HepG2 (cell line): ENCODE measurements around the gene RGS14. TPM values are rescaled to one million over a fixed set of nuclear protein-coding genes. Genes with fewer than 3 reads are reported as not detected.

ENCODE experiments used
- ATF1 ChIP-seq: IDR thresholded peaks from 2 replicates; pipeline ENCODE4 v1.6.1; 2016; ENCODE audit warnings: mild to moderate bottlenecking, control low read depth
- BORCS8-MEF2B ChIP-seq: sonication (generic); formaldehyde crosslinking; IDR thresholded peaks from 2 replicates; pipeline ENCODE4 v1.8.0; 2022; ENCODE audit warnings: mild to moderate bottlenecking, missing genetic modification reagents
- EED ChIP-seq: sonication (generic); formaldehyde crosslinking; IDR thresholded peaks from 2 replicates; pipeline ENCODE4 v1.5.0; 2020; ENCODE audit warnings: mild to moderate bottlenecking, missing genetic modification reagents
- GATAD2A ChIP-seq: IDR thresholded peaks from 2 replicates; pipeline ENCODE4 v1.6.1; 2016
- GTF2F1 ChIP-seq: fragments of 150-350 bp; IDR thresholded peaks from 2 replicates; pipeline ENCODE4 v1.6.1; 2014; ENCODE audit warnings: low read length
- HDAC1 ChIP-seq: sonication (generic); formaldehyde crosslinking; IDR thresholded peaks from 2 replicates; pipeline ENCODE4 v1.5.1; 2020; ENCODE audit warnings: mild to moderate bottlenecking, missing genetic modification reagents
- NFE2L1 ChIP-seq: sonication (generic); formaldehyde crosslinking; IDR thresholded peaks from 2 replicates; pipeline ENCODE4 v1.4.0; 2020; ENCODE audit warnings: missing genetic modification reagents, mild to moderate bottlenecking, borderline replicate concordance
- NFIC ChIP-seq: IDR thresholded peaks from 2 replicates; pipeline ENCODE4 v1.6.1; 2012; ENCODE audit warnings: mild to moderate bottlenecking, low read length, inconsistent platforms
- RAD21 ChIP-seq: fragments of 450-650 bp; formaldehyde crosslinking; IDR thresholded peaks from 2 replicates; pipeline ENCODE4 v1.5.0; 2020; ENCODE audit warnings: mild to moderate bottlenecking
- SRSF9 ChIP-seq: fragments of 200-400 bp; formaldehyde crosslinking; IDR thresholded peaks from 2 replicates; pipeline ENCODE4 v1.6.1; 2018; ENCODE audit warnings: borderline replicate concordance, mild to moderate bottlenecking, low read depth, low read length; ENCODE audit not compliant: insufficient read depth, poor library complexity, severe bottlenecking
- ZC3H4 ChIP-seq: sonication (generic); formaldehyde crosslinking; IDR thresholded peaks from 2 replicates; pipeline ENCODE4 v1.4.0; 2020; ENCODE audit warnings: missing genetic modification reagents, borderline replicate concordance
- ZNF230 ChIP-seq: sonication (generic); formaldehyde crosslinking; IDR thresholded peaks from 2 replicates; pipeline ENCODE4 v1.4.0; 2020; ENCODE audit warnings: mild to moderate bottlenecking, missing genetic modification reagents
- ZNF235 ChIP-seq: sonication (generic); formaldehyde crosslinking; IDR thresholded peaks from 2 replicates; pipeline ENCODE4 v1.8.1; 2023; ENCODE audit warnings: mild to moderate bottlenecking, missing genetic modification reagents, borderline replicate concordance
- ZNF331 ChIP-seq: sonication (generic); formaldehyde crosslinking; IDR thresholded peaks from 2 replicates; pipeline ENCODE4 v1.4.0; 2020; ENCODE audit warnings: missing genetic modification reagents
- ZNF431 ChIP-seq: sonication (generic); formaldehyde crosslinking; IDR thresholded peaks from 2 replicates; pipeline ENCODE4 v1.9.0; 2022; ENCODE audit warnings: missing genetic modification reagents, low read depth, mild to moderate bottlenecking, borderline replicate concordance
- ZNF503 ChIP-seq: sonication (generic); formaldehyde crosslinking; IDR thresholded peaks from 2 replicates; pipeline ENCODE4 v1.4.0; 2020; ENCODE audit warnings: missing genetic modification reagents
- polyA plus RNA-seq, 8 experiments: library from polyadenylated mRNA; depleted of rRNA in 3 of 8; stranded (reverse) in 7 of 8; unstranded in 1 of 8; fragments of >200 nt; fragmentation: Illumina TruSeq in 4 of 8; extraction: Trizol in 4 of 8; gene quantifications; 2 replicates each; pipeline versions ENCODE4 v1.2.1 to v1.2.3, GENCODE V29; 2011 to 2016; ENCODE audit warnings: low read depth in 4 of 8, missing spikeins in 1 of 8, mixed read lengths in 1 of 8; ENCODE audit not compliant: insufficient read depth in 1 of 8
- total RNA-seq, 5 experiments: library from RNA; depleted of rRNA; stranded (reverse); fragments of >200 nt; fragmentation: Illumina TruSeq; extraction: Trizol; gene quantifications; 2 replicates each; pipeline ENCODE4 v1.2.3, GENCODE V29; 2016; ENCODE audit warnings: low read depth in 1 of 5
- TF ChIP-seq, protein P1 (sequence below): sonication (generic); formaldehyde crosslinking; IDR thresholded peaks from 2 replicates; pipeline ENCODE4 v1.8.1; 2023; ENCODE audit warnings: mild to moderate bottlenecking, moderate library complexity, missing genetic modification reagents
- TF ChIP-seq, protein P2 (sequence below), 2 experiments: sonication (generic) in 1 of 2; formaldehyde crosslinking in 1 of 2; IDR thresholded peaks; 2 replicates each; pipeline versions ENCODE4 v1.5.1 to v1.6.1; 2011 to 2020; ENCODE audit warnings: borderline replicate concordance in 1 of 2, low read depth in 1 of 2, low read length in 1 of 2, mild to moderate bottlenecking in 1 of 2, missing genetic modification reagents in 1 of 2, moderate library complexity in 1 of 2
- TF ChIP-seq, protein P3 (sequence below): sonication (generic); formaldehyde crosslinking; IDR thresholded peaks from 2 replicates; pipeline ENCODE4 v1.8.1; 2023; ENCODE audit warnings: missing genetic modification reagents, mild to moderate bottlenecking, borderline replicate concordance
- TF ChIP-seq, protein P4 (sequence below): sonication (generic); formaldehyde crosslinking; IDR thresholded peaks from 2 replicates; pipeline ENCODE4; 2020; ENCODE audit warnings: missing genetic modification reagents, mild to moderate bottlenecking, borderline replicate concordance

RGS14 gene
- total and polyA plus RNA-seq, 2 of the 13 experiments (the other 11 are each of a cell fraction or from before 2014, with no cell fraction given), result 11.1 to 17.2 TPM

- TF ChIP-seq, protein P1, sequence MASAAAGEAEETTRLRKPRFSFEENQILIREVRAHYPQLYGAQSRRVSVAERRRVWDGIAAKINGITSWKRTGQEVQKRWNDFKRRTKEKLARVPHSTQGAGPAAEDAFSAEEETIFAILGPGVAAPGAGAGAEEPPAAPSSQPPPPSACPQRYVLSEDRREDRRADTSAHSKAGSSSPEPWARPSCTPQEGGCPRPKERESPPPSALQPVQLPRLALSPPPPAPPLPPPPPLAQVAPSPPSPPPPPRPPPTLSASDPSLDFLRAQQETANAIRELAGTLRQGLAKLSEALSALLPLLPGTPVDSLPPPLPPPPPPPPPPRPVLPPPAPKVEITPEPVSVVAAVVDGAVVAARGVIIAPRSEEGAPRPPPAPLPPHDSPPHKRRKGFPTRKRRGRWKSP (CRISPR knock-in tag), result 0 out of 2 replicates have a peak, but pooled peaks have one; percentile 54
- TF ChIP-seq EED (CRISPR knock-in tag) (no peak), ZNF331 (peak; percentile 79; the same call in 1 of the 2 replicates), NFE2L1 (CRISPR knock-in tag) (no peak), BORCS8-MEF2B (CRISPR knock-in tag) (peak; percentile 80), GATAD2A (peak; percentile 53), NFIC (no peak), ZNF235 (CRISPR knock-in tag) (no peak), ZC3H4 (CRISPR knock-in tag) (no peak), GTF2F1 (no peak), RAD21 (peak; percentile 95), ZNF503 (CRISPR knock-in tag) (no peak), ZNF230 (CRISPR knock-in tag) (no peak), ZNF431 (CRISPR knock-in tag) (no peak), SRSF9 (no peak), HDAC1 (peak; percentile 65), ATF1 (CRISPR knock-in tag) (no peak)
- TF ChIP-seq, protein P2, sequence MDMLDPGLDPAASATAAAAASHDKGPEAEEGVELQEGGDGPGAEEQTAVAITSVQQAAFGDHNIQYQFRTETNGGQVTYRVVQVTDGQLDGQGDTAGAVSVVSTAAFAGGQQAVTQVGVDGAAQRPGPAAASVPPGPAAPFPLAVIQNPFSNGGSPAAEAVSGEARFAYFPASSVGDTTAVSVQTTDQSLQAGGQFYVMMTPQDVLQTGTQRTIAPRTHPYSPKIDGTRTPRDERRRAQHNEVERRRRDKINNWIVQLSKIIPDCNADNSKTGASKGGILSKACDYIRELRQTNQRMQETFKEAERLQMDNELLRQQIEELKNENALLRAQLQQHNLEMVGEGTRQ (IDR thresholded peaks at IDR 0.05; ENCODE audit: low read depth, low read length), result no peak
- TF ChIP-seq, protein P2 (CRISPR knock-in tag; IDR thresholded peaks at IDR 0.05; ENCODE audit: borderline replicate concordance), result no peak
- TF ChIP-seq, protein P3, sequence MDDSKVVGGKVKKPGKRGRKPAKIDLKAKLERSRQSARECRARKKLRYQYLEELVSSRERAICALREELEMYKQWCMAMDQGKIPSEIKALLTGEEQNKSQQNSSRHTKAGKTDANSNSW, result no peak
- TF ChIP-seq, protein P4, sequence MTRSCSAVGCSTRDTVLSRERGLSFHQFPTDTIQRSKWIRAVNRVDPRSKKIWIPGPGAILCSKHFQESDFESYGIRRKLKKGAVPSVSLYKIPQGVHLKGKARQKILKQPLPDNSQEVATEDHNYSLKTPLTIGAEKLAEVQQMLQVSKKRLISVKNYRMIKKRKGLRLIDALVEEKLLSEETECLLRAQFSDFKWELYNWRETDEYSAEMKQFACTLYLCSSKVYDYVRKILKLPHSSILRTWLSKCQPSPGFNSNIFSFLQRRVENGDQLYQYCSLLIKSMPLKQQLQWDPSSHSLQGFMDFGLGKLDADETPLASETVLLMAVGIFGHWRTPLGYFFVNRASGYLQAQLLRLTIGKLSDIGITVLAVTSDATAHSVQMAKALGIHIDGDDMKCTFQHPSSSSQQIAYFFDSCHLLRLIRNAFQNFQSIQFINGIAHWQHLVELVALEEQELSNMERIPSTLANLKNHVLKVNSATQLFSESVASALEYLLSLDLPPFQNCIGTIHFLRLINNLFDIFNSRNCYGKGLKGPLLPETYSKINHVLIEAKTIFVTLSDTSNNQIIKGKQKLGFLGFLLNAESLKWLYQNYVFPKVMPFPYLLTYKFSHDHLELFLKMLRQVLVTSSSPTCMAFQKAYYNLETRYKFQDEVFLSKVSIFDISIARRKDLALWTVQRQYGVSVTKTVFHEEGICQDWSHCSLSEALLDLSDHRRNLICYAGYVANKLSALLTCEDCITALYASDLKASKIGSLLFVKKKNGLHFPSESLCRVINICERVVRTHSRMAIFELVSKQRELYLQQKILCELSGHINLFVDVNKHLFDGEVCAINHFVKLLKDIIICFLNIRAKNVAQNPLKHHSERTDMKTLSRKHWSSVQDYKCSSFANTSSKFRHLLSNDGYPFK (CRISPR knock-in tag), result no peak; the same call in 1 of the 2 replicates
These were observed 12.9 kb downstream of the RGS14 start (continued) for GRCh38 chr5:177370488-177371119.
